Measurements from ENCODE around the gene OPTC. TPM values are rescaled to one million over a fixed set of nuclear protein-coding genes. Genes with fewer than 3 reads are reported as not detected.
A peak's percentile ranks its signal among the peaks of the same experiment; 100 is the strongest.

OPTC gene
- total RNA-seq, 4 donors from 2014 or later, result not detected

- Histone ChIP-seq H3K36me3 (no peaks in the 10 kb centered on the region), H3K27me3 (no peaks in the 10 kb centered on the region), H3K4me1 (no peaks in the 10 kb centered on the region), H3K9me3 (no peaks in the 10 kb centered on the region), H3K4me3 (peak overlapping the region; percentile 33 to 87 (median 56)), H3K27ac (peak overlapping the region; percentile 60 to 75 (median 70))
- intact Hi-C loops (cut with DNase I; ENCODE audit: low total_unique reads), result loop anchor here (1.0 to 5.0 kb wide), 4 partner anchors 44 to 219 kb away; no protein-coding TSS in a partner anchor
- in situ Hi-C loops (cut with MboI; ENCODE audit: low sequenced_read_pairs in 4 of 4), result loop anchor here (5.0 to 10.0 kb wide), 5 partner anchors 142 to 214 kb away; no protein-coding TSS in a partner anchor
- ATAC-seq, result peak; percentile 26 to 32
- no peak for DNase-seq
- TF ChIP-seq POLR2A (IDR thresholded peaks at IDR 0.05), result no peak
- TF ChIP-seq CTCF (IDR thresholded peaks at IDR 0.05 in 4 of 5, conservative IDR thresholded peaks at IDR 0.05 in 1 of 5), result no peak
Measured at GRCh38 chr1:203486618-203487370, 7.2 kb upstream of the OPTC start.

DNA sequence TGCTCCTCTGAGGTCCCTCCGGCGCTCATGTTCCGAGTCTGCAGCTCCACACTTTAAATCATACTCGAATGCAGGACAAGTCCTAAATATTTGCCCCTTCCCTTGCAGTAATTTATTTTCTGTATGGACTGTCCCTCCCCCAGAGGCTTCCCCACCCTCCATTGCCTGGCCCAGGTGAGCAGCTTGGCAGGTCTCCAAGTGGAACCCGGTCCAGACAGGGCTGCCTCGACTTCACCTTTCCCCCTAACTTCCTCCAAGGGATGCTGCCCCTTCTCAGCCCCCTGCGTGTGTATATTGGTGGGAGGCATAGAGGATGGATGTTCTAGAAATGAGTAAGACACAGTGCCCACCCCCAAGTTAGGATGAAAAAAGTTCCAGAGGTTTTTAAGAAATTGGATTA, 5.4 kb upstream of the OPTC start:
- Histone ChIP-seq H3K4me1 (no peaks in the 10 kb centered on the region), H3K9me3 (no peaks in the 10 kb centered on the region), H3K27ac (peak overlapping the region in 1 of 4 donors; percentile 60), H3K36me3 (no peaks in the 10 kb centered on the region), H3K27me3 (no peaks in the 10 kb centered on the region), H3K4me3 (no peak overlapping the region)
- intact Hi-C loops (cut with DNase I; ENCODE audit: low total_unique reads), result loop anchor here (5.0 kb wide), 1 partner anchor 46 kb away; no protein-coding TSS in a partner anchor
- in situ Hi-C loops (cut with MboI; ENCODE audit: low sequenced_read_pairs in 4 of 4), result loop anchor here (5.0 to 10.0 kb wide), 5 partner anchors 144 to 216 kb away; no protein-coding TSS in a partner anchor
- ATAC-seq (no peak), DNase-seq (no peak)
- no peak for TF ChIP-seq POLR2A (IDR thresholded peaks at IDR 0.05)
- no peak for TF ChIP-seq CTCF (IDR thresholded peaks at IDR 0.05 in 4 of 5, conservative IDR thresholded peaks at IDR 0.05 in 1 of 5)

- in situ Hi-C loops (cut with MboI; ENCODE audit: low sequenced_read_pairs in 4 of 4) (no loop called here), intact Hi-C loops (cut with DNase I; ENCODE audit: low total_unique reads) (no loop called here)
- H3K36me3 ChIP-seq, result no peaks in the 10 kb centered on the region
- H3K4me3 ChIP-seq, result no peak overlapping the region
- ATAC-seq (no peak), DNase-seq (no peak)
- no peaks in the 10 kb centered on the region for H3K9me3 ChIP-seq
- H3K27ac ChIP-seq, result no peak overlapping the region
- H3K27me3 ChIP-seq, result no peaks in the 10 kb centered on the region
- H3K4me1 ChIP-seq, result no peaks in the 10 kb centered on the region
- no peak for TF ChIP-seq CTCF (IDR thresholded peaks at IDR 0.05 in 4 of 5, conservative IDR thresholded peaks at IDR 0.05 in 1 of 5)
- no peak for TF ChIP-seq POLR2A (IDR thresholded peaks at IDR 0.05)
Measured at GRCh38 chr1:203490607-203491006, 3.3 kb upstream of the OPTC start.

DNA sequence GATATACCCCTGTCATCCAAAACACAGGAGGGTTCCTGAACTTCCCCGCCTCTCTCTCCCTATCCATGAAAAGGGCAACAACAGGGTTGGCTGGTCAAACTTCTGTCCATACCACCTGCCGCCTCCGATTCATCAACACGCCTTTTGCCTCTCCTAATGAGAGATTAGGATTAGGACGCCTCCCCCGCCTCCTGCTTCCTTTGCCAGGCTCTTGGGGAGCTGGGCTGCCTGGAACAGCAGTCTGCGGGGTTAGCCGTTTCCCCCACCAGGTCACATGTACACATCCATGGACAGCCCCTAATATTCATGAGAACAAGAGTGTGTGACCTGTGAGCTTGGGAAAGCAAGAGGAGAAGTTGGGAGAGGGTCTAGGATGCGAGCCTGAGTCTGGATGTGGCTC, 2.3 kb upstream of the OPTC start:
- TF ChIP-seq CTCF (IDR thresholded peaks at IDR 0.05 in 4 of 5, conservative IDR thresholded peaks at IDR 0.05 in 1 of 5) (no peak), POLR2A (IDR thresholded peaks at IDR 0.05) (no peak)
- DNase-seq (no peak), ATAC-seq (no peak)
- no peaks in the 10 kb centered on the region for H3K9me3 ChIP-seq
- no peaks in the 10 kb centered on the region for H3K4me1 ChIP-seq
- H3K4me3 ChIP-seq, result no peak overlapping the region
- intact Hi-C loops (cut with DNase I; ENCODE audit: low total_unique reads), result no loop called here
- in situ Hi-C loops (cut with MboI; ENCODE audit: low sequenced_read_pairs in 4 of 4), result no loop called here
- no peaks in the 10 kb centered on the region for H3K27me3 ChIP-seq
- no peak overlapping the region for H3K27ac ChIP-seq
- H3K36me3 ChIP-seq, result no peaks in the 10 kb centered on the region

Measured in gastrocnemius medialis (tissue), 4 donors.